Lung microvascular endothelial cell (primary cell): ENCODE measurements around the gene ACTL7B. TPM values are rescaled to one million over a fixed set of nuclear protein-coding genes. Genes with fewer than 3 reads are reported as not detected.
"Not testable (repeated sequence)": the region's sequence is repeated elsewhere in the genome, so short reads cannot be mapped to it uniquely, and the experiment has no call there.

Source experiments
- DNase-seq, 2 donors: peaks; one replicate each; pipeline versions ENCODE4 v3.0.0 to v3.0.0-alpha.2; 2010; ENCODE audit warnings: low read depth in 2 of 2
- total RNA-seq: library from RNA; depleted of rRNA; stranded (reverse); fragments of >200 nt; gene quantifications from 2 replicates; pipeline ENCODE4 v1.2.1, GENCODE V29; 2014

Gene ACTL7B
- total RNA-seq, 1 donor from 2014 or later, result not detected

DNA sequence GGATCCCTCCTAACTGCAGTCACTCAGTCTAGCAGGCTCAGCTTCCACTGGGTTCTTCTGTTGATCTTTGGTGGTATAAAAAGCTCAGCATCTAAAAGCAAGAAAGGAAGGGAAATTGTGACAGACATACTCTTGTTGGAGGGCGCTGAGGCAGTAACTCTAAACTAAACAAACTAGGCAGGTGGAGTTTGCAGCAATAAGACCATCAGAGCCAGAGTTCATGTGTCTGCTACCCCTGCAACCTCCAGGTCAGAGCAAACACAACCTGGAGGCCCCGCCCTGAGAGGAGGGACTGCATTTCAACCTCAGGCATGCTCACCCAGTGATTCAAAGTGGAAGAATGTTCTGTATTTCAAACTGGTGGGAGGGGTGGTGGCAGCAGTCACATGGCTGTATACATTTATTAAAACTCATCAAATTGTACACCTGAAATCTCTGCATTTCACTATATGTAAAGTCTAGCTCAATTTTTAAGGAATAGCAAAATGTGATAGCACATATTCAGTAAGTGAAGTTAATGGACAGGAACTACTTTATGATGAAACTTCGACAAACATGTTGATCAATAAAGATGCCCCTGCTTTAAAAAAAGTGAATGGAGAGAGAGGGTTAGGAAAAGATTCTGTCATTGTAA lies 13.4 kb upstream of the ACTL7B start:
- no peak for DNase-seq

- DNase-seq, result no peak
These were observed 12.0 kb upstream of the ACTL7B start for GRCh38 chr9:108867829-108868228.

GRCh38 chr9:108867116-108867515 lies 11.3 kb upstream of the ACTL7B start:
- no peak for DNase-seq

- DNase-seq, result no peak
These were observed 10.2 kb upstream of the ACTL7B start for GRCh38 chr9:108866001-108866420.

GRCh38 chr9:108865037-108865436 lies 9.3 kb upstream of the ACTL7B start:
- DNase-seq, result no peak

DNA sequence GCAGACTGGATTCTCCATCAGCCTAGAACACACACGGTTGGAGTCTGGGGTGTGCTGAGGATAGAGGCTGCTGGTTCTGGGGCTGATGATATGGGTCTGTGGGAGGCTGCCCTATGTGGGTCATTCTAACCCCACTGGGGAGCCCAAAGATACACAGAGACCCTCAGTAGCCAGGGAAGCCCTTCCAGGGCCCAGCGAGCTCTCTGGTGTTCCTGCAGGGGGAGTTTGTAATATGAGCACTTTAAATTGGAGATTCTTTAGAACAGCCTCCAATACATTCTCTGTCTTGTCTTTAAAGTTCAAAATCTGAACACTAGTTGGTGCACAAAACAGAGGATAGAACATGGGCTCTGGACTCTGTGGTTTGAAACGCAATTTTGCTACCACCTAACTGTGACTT lies 8.7 kb upstream of the ACTL7B start:
- no peak for DNase-seq

- DNase-seq, result no peak
These were observed 8.1 kb upstream of the ACTL7B start for GRCh38 chr9:108863891-108864290.

- no peak for DNase-seq
These were observed 6.2 kb upstream of the ACTL7B start, which contains the start of gene ACTL7A for GRCh38 chr9:108861997-108862396. TSS of gene ACTL7A (plus strand) at chr9:108862266. CDS start at chr9:108862323, 57 bp downstream.

GRCh38 chr9:108861464-108861863 lies 5.7 kb upstream of the ACTL7B start:
- DNase-seq, result no peak

GRCh38 chr9:108860764-108861163 lies 5.0 kb upstream of the ACTL7B start:
- no peak for DNase-seq

DNA sequence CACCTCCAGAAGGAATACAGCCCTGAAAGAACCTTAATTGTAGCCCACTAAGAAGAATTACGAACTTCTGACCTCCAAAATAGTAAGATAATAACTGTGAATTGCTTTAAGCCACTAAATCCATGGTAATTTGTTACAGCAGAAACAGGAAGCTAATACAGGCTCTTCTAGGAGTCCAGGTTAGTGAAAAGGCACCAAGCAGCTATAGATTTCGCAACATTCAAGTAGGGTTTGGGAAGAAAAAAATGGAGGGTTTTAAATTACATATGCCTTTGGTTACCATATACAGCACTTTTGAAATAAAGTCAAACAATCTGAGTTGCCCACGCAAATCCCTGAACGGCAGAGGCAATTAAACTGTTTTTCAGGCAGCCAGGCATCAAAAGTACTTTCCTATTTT lies 4.6 kb upstream of the ACTL7B start:
- no peak for DNase-seq

GRCh38 chr9:108859459-108860114 lies 3.8 kb upstream of the ACTL7B start:
- no peak for DNase-seq

GRCh38 chr9:108857572-108857971 lies 1.8 kb upstream of the ACTL7B start:
- no peak for DNase-seq

- DNase-seq, result no peak
These were observed 278 bp downstream of the ACTL7B start for GRCh38 chr9:108855529-108855886.

DNA sequence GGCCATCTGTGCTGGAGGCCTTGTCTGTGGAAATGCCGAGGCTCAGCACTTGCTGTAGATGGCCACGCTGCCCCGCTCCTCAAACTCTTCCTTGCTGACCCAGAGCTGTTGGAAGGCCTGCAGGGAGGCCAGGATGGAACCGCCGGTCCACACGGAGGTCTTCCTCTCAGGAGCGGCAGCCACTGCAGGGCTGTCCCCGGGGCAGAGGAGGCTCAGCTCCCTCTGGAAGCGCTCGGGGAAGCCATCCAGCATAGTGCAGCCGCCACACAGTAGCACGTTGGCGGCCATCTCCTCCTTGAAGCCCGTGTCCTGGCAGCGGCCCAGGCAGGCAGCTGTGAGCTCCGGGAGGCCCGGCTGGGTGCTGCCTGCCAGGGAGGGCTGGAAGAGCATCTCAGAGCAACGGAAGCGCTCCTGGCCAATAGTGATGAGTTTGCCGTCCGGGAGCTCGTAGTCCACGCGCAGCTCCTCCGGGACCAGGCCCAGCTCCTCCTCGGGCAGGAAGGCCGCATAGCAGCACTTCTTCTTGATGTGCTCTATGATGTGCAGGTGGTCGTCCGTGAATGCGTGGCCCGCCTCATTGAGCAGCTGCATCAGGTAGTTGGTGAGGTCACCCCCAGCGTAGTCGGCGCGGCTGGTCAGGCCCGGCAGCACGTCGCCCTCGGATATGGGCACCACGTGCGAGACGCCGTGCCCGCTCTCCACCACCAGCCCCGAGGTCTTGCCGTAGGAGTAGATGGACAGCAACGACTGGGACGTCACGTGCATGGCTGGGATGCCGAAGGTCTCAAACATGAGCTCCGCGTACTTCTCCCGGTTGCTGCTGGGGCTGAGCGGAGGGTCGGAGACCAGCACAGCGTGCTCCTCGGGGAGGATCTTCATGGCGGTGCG lies 901 bp downstream of the ACTL7B start:
- no peak for DNase-seq

- DNase-seq, result no peak
These were observed 1.7 kb downstream of the ACTL7B start for GRCh38 chr9:108854094-108854493.

- DNase-seq, result peak in 1 of 2 donors; percentile 8
These were observed 3.7 kb downstream of the ACTL7B start for GRCh38 chr9:108852079-108852478.

- DNase-seq, result no peak
These were observed 4.6 kb downstream of the ACTL7B start for GRCh38 chr9:108851138-108851537.

DNA sequence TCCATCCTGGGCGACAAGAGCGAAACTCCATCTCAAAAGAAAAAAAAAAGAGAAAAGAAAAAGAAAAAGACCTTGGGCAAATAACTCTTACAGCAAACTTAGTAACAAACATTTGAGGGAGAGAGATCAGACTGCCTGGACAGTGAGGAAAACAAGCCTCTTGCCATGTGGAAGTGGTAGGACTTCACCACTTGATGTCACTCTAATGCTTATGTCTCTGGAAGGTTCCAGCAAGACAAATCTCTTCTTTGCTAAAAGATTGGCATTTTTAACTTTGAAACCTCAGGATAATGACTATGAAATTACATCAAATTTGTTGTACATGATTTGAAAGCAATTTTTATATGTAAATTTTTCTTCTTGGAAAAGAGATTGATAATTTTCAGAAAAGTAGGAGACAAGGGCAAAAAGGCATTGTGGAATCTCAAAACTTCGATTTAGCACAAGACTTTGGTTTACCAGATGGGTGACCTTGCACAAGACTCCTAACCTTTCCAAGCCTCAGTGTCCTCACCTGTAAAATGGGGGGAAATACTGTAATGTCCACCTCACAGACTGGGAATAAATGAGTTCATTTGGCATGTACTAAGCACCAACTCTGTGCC lies 5.4 kb downstream of the ACTL7B start:
- DNase-seq, result peak; percentile 51 to 58

- not testable (repeated sequence) for DNase-seq
These were observed 7.5 kb downstream of the ACTL7B start for GRCh38 chr9:108848296-108848695.

GRCh38 chr9:108845947-108846346 lies 9.8 kb downstream of the ACTL7B start:
- no peak for DNase-seq

- DNase-seq, result no peak
These were observed 10.3 kb downstream of the ACTL7B start for GRCh38 chr9:108845507-108845906.
